Liver (tissue), 3 donors: ENCODE measurements around the gene MYO16.
A peak's percentile ranks its signal among the peaks of the same experiment; 100 is the strongest.

ENCODE experiments used
- FOXA1 ChIP-seq: IDR thresholded peaks from 2 replicates; pipeline ENCODE4 v1.6.1; 2016; ENCODE audit warnings: antibody characterized with exemption
- GABPA ChIP-seq, 2 donors: IDR thresholded peaks in 1 of 2; conservative IDR thresholded peaks in 1 of 2; 2 replicates each; pipeline ENCODE4 v1.6.1; 2016; ENCODE audit warnings: antibody characterized with exemption in 2 of 2, mild to moderate bottlenecking in 1 of 2, moderate library complexity in 1 of 2
- JUND ChIP-seq, 2 donors: IDR thresholded peaks; 2 replicates each; pipeline ENCODE4 v1.6.1; 2016; ENCODE audit warnings: antibody characterized with exemption in 2 of 2
- MAX ChIP-seq: IDR thresholded peaks from 2 replicates; pipeline ENCODE4 v1.6.1; 2016; ENCODE audit warnings: antibody characterized with exemption
- NR2F2 ChIP-seq: IDR thresholded peaks from 2 replicates; pipeline ENCODE4 v1.6.1; 2016; ENCODE audit warnings: antibody characterized with exemption
- RXRA ChIP-seq, 2 donors: IDR thresholded peaks; 2 replicates each; pipeline ENCODE4 v1.6.1; 2017 to 2018; ENCODE audit warnings: antibody characterized with exemption in 2 of 2, mild to moderate bottlenecking in 1 of 2
- SP1 ChIP-seq: IDR thresholded peaks from 2 replicates; pipeline ENCODE4 v1.6.1; 2018; ENCODE audit warnings: antibody characterized with exemption, mild to moderate bottlenecking
- TAF1 ChIP-seq: conservative IDR thresholded peaks from 2 replicates; pipeline ENCODE4 v1.6.1; 2016; ENCODE audit warnings: antibody characterized with exemption, mild to moderate bottlenecking
- YY1 ChIP-seq: IDR thresholded peaks from 2 replicates; pipeline ENCODE4 v1.6.1; 2016; ENCODE audit warnings: antibody characterized with exemption, mild to moderate bottlenecking
- TF ChIP-seq, protein P1 (sequence below): fragments of 150-350 bp; IDR thresholded peaks from 2 replicates; pipeline ENCODE4 v1.5.1; 2017; ENCODE audit warnings: improper control_type of control experiment, low read depth, low read length; ENCODE audit not compliant: missing input control
- TF ChIP-seq, protein P2 (sequence below): IDR thresholded peaks from 2 replicates; pipeline ENCODE4 v1.6.1; 2016; ENCODE audit warnings: antibody characterized with exemption, mild to moderate bottlenecking
- TF ChIP-seq, protein P3 (sequence below): IDR thresholded peaks from 2 replicates; pipeline ENCODE4 v1.6.1; 2016; ENCODE audit warnings: antibody characterized with exemption
- TF ChIP-seq, protein P4 (sequence below): IDR thresholded peaks from 2 replicates; pipeline ENCODE4 v1.6.1; 2016; ENCODE audit warnings: antibody characterized with exemption
- donor health status: healthy.
- donor health status: healthy.

- TF ChIP-seq, protein P1, sequence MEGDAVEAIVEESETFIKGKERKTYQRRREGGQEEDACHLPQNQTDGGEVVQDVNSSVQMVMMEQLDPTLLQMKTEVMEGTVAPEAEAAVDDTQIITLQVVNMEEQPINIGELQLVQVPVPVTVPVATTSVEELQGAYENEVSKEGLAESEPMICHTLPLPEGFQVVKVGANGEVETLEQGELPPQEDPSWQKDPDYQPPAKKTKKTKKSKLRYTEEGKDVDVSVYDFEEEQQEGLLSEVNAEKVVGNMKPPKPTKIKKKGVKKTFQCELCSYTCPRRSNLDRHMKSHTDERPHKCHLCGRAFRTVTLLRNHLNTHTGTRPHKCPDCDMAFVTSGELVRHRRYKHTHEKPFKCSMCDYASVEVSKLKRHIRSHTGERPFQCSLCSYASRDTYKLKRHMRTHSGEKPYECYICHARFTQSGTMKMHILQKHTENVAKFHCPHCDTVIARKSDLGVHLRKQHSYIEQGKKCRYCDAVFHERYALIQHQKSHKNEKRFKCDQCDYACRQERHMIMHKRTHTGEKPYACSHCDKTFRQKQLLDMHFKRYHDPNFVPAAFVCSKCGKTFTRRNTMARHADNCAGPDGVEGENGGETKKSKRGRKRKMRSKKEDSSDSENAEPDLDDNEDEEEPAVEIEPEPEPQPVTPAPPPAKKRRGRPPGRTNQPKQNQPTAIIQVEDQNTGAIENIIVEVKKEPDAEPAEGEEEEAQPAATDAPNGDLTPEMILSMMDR, result peak; percentile 83
- TF ChIP-seq, protein P2, sequence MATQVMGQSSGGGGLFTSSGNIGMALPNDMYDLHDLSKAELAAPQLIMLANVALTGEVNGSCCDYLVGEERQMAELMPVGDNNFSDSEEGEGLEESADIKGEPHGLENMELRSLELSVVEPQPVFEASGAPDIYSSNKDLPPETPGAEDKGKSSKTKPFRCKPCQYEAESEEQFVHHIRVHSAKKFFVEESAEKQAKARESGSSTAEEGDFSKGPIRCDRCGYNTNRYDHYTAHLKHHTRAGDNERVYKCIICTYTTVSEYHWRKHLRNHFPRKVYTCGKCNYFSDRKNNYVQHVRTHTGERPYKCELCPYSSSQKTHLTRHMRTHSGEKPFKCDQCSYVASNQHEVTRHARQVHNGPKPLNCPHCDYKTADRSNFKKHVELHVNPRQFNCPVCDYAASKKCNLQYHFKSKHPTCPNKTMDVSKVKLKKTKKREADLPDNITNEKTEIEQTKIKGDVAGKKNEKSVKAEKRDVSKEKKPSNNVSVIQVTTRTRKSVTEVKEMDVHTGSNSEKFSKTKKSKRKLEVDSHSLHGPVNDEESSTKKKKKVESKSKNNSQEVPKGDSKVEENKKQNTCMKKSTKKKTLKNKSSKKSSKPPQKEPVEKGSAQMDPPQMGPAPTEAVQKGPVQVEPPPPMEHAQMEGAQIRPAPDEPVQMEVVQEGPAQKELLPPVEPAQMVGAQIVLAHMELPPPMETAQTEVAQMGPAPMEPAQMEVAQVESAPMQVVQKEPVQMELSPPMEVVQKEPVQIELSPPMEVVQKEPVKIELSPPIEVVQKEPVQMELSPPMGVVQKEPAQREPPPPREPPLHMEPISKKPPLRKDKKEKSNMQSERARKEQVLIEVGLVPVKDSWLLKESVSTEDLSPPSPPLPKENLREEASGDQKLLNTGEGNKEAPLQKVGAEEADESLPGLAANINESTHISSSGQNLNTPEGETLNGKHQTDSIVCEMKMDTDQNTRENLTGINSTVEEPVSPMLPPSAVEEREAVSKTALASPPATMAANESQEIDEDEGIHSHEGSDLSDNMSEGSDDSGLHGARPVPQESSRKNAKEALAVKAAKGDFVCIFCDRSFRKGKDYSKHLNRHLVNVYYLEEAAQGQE, result no peak
- TF ChIP-seq, protein P3, sequence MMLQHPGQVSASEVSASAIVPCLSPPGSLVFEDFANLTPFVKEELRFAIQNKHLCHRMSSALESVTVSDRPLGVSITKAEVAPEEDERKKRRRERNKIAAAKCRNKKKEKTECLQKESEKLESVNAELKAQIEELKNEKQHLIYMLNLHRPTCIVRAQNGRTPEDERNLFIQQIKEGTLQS, result no peak
- TF ChIP-seq SP1, result no peak
- no peak for TF ChIP-seq GABPA (IDR thresholded peaks at IDR 0.05 in 1 of 2, conservative IDR thresholded peaks at IDR 0.05 in 1 of 2)
- TF ChIP-seq, protein P4, sequence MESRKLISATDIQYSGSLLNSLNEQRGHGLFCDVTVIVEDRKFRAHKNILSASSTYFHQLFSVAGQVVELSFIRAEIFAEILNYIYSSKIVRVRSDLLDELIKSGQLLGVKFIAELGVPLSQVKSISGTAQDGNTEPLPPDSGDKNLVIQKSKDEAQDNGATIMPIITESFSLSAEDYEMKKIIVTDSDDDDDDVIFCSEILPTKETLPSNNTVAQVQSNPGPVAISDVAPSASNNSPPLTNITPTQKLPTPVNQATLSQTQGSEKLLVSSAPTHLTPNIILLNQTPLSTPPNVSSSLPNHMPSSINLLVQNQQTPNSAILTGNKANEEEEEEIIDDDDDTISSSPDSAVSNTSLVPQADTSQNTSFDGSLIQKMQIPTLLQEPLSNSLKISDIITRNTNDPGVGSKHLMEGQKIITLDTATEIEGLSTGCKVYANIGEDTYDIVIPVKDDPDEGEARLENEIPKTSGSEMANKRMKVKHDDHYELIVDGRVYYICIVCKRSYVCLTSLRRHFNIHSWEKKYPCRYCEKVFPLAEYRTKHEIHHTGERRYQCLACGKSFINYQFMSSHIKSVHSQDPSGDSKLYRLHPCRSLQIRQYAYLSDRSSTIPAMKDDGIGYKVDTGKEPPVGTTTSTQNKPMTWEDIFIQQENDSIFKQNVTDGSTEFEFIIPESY, result no peak
- no peak for TF ChIP-seq YY1
- peak; percentile 2 for TF ChIP-seq MAX
- TF ChIP-seq TAF1, result no peak
- TF ChIP-seq FOXA1, result no peak
- no peak for TF ChIP-seq NR2F2
- TF ChIP-seq JUND (IDR thresholded peaks at IDR 0.05), result no peak
- no peak for TF ChIP-seq RXRA (IDR thresholded peaks at IDR 0.05)
These were observed 516.2 kb downstream of the MYO16 start for GRCh38 chr13:109145631-109146030.
